HCT116 (cell line): ENCODE data around the gene NMD3. TPM values are rescaled to one million over a fixed set of nuclear protein-coding genes. Genes with fewer than 3 reads are reported as not detected.

Source experiments
- ATAC-seq: fragments of 200-7000 bp; cut with Tn5 transposase; 2 replicates; pipeline ENCODE4 v1.9.1; 2020; ENCODE audit warnings: mild to moderate bottlenecking, moderate library complexity
- BruUV-seq: library from RNA; stranded (reverse); fragments of 400-500 nt; replicated peaks from 2 replicates; lab custom pipeline; 2021; lab: Mats Ljungman, UMichigan
- CTCF ChIA-PET: fragments of 300-600 bp; sonication (Branson Sonifier 250); formaldehyde crosslinking; loops from one replicate; lab custom pipeline; 2021; ENCODE audit warnings: antibody characterized with exemption; lab: Charles Lee
- POLR2A ChIA-PET: fragments of 300-600, 350-600 bp; sonication (Branson Sonifier 250); formaldehyde crosslinking; loops from one replicate; lab custom pipeline; 2021; ENCODE audit warnings: antibody characterized with exemption; lab: Charles Lee
- RAD21 ChIA-PET, 2 experiments: fragments of 300-600 bp; sonication (Branson Sonifier 250); formaldehyde crosslinking; loops; one replicate each; lab custom pipeline; 2023; ENCODE audit warnings: low total read pairs in 2 of 2; ENCODE audit not compliant: uncharacterized antibody in 2 of 2, unreplicated experiment in 2 of 2, low non-redundant PET in 1 of 2; lab: Charles Lee
- DNase-seq: peaks from one replicate; pipeline ENCODE4 v3.0.0-alpha.2; 2010; ENCODE audit warnings: low read depth, low spot score
- H2AFZ ChIP-seq: fragments of 200-600 bp; shearing (Covaris generic), sonication (generic); 2 replicates; pipeline ENCODE4 v1.6.1; 2017; ENCODE audit warnings: low read depth, mixed run types, mixed read lengths, antibody characterized with exemption, low read length; ENCODE audit not compliant: poor library complexity, severe bottlenecking
- H3K27ac ChIP-seq: 2 replicates; pipeline ENCODE4 v1.5.1; 2012; ENCODE audit warnings: low read depth, low read length
- H3K27me3 ChIP-seq: fragments of 200-600 bp; sonication (generic); 2 replicates; pipeline ENCODE4 v1.6.1; 2016; ENCODE audit warnings: mixed run types, low read length, mixed read lengths; ENCODE audit not compliant: insufficient read depth
- H3K36me3 ChIP-seq, 2 experiments: fragments of 200-500 bp in 1 of 2; fragments of 200-600 bp in 1 of 2; sonication (Bioruptor generic) in 1 of 2; sonication (generic) in 1 of 2; 2 replicates each; pipeline versions ENCODE4 v1.5.1 to v1.6.1; 2014 to 2016; ENCODE audit warnings: low read length in 2 of 2, inconsistent platforms in 1 of 2, mixed read lengths in 1 of 2, mixed run types in 1 of 2; ENCODE audit not compliant: insufficient read depth in 2 of 2, control insufficient read depth in 1 of 2
- H3K4me1 ChIP-seq, 2 experiments: fragments of 200-600 bp in 1 of 2; sonication (generic) in 1 of 2; 2 replicates each; pipeline versions ENCODE4 v1.5.1 to v1.6.1; 2012 to 2017; ENCODE audit warnings: low read length in 2 of 2, inconsistent platforms in 1 of 2, mild to moderate bottlenecking in 1 of 2, mixed read lengths in 1 of 2, mixed run types in 1 of 2, moderate library complexity in 1 of 2; ENCODE audit not compliant: insufficient read depth in 2 of 2, control insufficient read depth in 1 of 2
- H3K4me2 ChIP-seq: fragments of 200-600 bp; sonication (generic); 2 replicates; pipeline ENCODE4 v1.6.1; 2017; ENCODE audit warnings: mixed run types, low read length, mixed read lengths
- H3K4me3 ChIP-seq, 2 experiments: fragments of 200-600 bp in 1 of 2; sonication (generic) in 1 of 2; replicated peaks in 1 of 2; 2 replicates each; pipeline ENCODE4 v1.5.1; 2011 to 2016; ENCODE audit warnings: low read length in 2 of 2, control low read depth in 1 of 2, low read depth in 1 of 2, mild to moderate bottlenecking in 1 of 2, mixed read lengths in 1 of 2, mixed run types in 1 of 2
- H3K79me2 ChIP-seq: fragments of 200-600 bp; sonication (generic); 2 replicates; pipeline ENCODE4 v1.6.1; 2017; ENCODE audit warnings: mild to moderate bottlenecking, mixed run types, low read length, moderate library complexity, mixed read lengths; ENCODE audit not compliant: insufficient read depth
- H3K9ac ChIP-seq: fragments of 200-600 bp; sonication (generic); 2 replicates; pipeline ENCODE4 v1.6.1; 2016; ENCODE audit warnings: low read length, mixed read lengths
- H3K9me2 ChIP-seq: fragments of 200-600 bp; sonication (generic), shearing (Covaris generic); 2 replicates; pipeline ENCODE4 v1.6.1; 2017; ENCODE audit warnings: mixed run types, mild to moderate bottlenecking, moderate library complexity; ENCODE audit not compliant: insufficient read depth
- H3K9me3 ChIP-seq, 2 experiments: fragments of 200-500 bp in 1 of 2; fragments of 200-600 bp in 1 of 2; sonication (Bioruptor generic) in 1 of 2; sonication (generic) in 1 of 2; 2 replicates each; pipeline ENCODE4 v1.6.1; 2014 to 2017; ENCODE audit warnings: low read length in 2 of 2, mixed read lengths in 2 of 2, inconsistent platforms in 1 of 2, low read depth in 1 of 2, mild to moderate bottlenecking in 1 of 2, mixed run types in 1 of 2, moderate library complexity in 1 of 2; ENCODE audit not compliant: control insufficient read depth in 1 of 2, insufficient read depth in 1 of 2
- H4K20me1 ChIP-seq: fragments of 200-600 bp; sonication (generic), shearing (Covaris generic); 2 replicates; pipeline ENCODE4 v1.6.1; 2017; ENCODE audit warnings: mixed run types, mild to moderate bottlenecking, moderate library complexity; ENCODE audit not compliant: insufficient read depth
- CBX3 ChIP-seq: IDR thresholded peaks from 2 replicates; pipeline ENCODE4 v1.6.1; 2012; ENCODE audit warnings: low read depth
- CEBPB ChIP-seq: IDR thresholded peaks from 2 replicates; pipeline ENCODE4 v1.6.1; 2012; ENCODE audit warnings: low read depth
- ELF1 ChIP-seq: IDR thresholded peaks from 2 replicates; pipeline ENCODE4 v1.6.1; 2012; ENCODE audit warnings: low read depth, borderline replicate concordance
- EZH2phosphoT487 ChIP-seq: fragments of 200-600 bp; IDR thresholded peaks from 2 replicates; pipeline ENCODE4 v1.6.1; 2018; ENCODE audit warnings: antibody characterized with exemption, borderline replicate concordance
- FOSL1 ChIP-seq: IDR thresholded peaks from 2 replicates; pipeline ENCODE4 v1.6.1; 2012; ENCODE audit warnings: low read depth
- JUND ChIP-seq: IDR thresholded peaks from 2 replicates; pipeline ENCODE4 v1.6.1; 2012
- POLR2AphosphoS5 ChIP-seq: IDR thresholded peaks from 2 replicates; pipeline ENCODE4 v1.6.1; 2011; ENCODE audit warnings: mild to moderate bottlenecking, low read depth, low read length, moderate library complexity
- RAD21 ChIP-seq: IDR thresholded peaks from 2 replicates; pipeline ENCODE4 v1.6.1; 2012; ENCODE audit warnings: low read depth, mild to moderate bottlenecking
- TCF7L2 ChIP-seq: IDR thresholded peaks from 2 replicates; pipeline ENCODE4 v1.7.0; 2011; ENCODE audit warnings: borderline replicate concordance, inconsistent platforms; ENCODE audit not compliant: insufficient read depth, insufficient read length; ENCODE audit errors: extremely low read depth
- YY1 ChIP-seq: IDR thresholded peaks from 2 replicates; pipeline ENCODE4 v1.6.1; 2011; ENCODE audit warnings: low read length, low read depth, moderate library complexity, mild to moderate bottlenecking; ENCODE audit not compliant: insufficient replicate concordance; ENCODE audit errors: extremely low read depth
- ZFX ChIP-seq: fragments of 450-650 bp; IDR thresholded peaks from 2 replicates; pipeline ENCODE4 v1.6.1; 2017
- ZNF274 ChIP-seq: fragments of 200-500 bp; sonication (Bioruptor generic); IDR thresholded peaks from 2 replicates; pipeline ENCODE4 v1.6.1; 2014; ENCODE audit warnings: mild to moderate bottlenecking, low read depth, low read length, inconsistent platforms
- intact Hi-C: fragments of 100-400 bp; cut with micrococcal nuclease; formaldehyde crosslinking; loops from 2 replicates; pipeline ENCODE4 v1.10.0; 2022
- total RNA-seq: library from RNA; stranded (reverse); gene quantifications from one replicate; pipeline ENCODE4 v1.2.1, GENCODE V29; 2021; ENCODE audit not compliant: unreplicated experiment
- TF ChIP-seq, protein P1 (sequence below): IDR thresholded peaks from 2 replicates; pipeline ENCODE4 v1.6.1; 2012
- TF ChIP-seq, protein P2 (sequence below): IDR thresholded peaks from 2 replicates; pipeline ENCODE4 v1.6.1; 2012
- TF ChIP-seq, protein P3 (sequence below): IDR thresholded peaks from 2 replicates; pipeline ENCODE4 v1.6.1; 2012; ENCODE audit warnings: low read depth
- TF ChIP-seq, protein P4 (sequence below), 3 experiments: fragments of 200-600 bp in 1 of 3; sonication (generic) in 1 of 3; IDR thresholded peaks in 2 of 3; conservative IDR thresholded peaks in 1 of 3; 2 replicates each; pipeline ENCODE4 v1.5.1; 2012 to 2017; ENCODE audit warnings: low read depth in 2 of 3, low read length in 2 of 3, antibody characterized with exemption in 1 of 3, borderline replicate concordance in 1 of 3, control low read depth in 1 of 3, mild to moderate bottlenecking in 1 of 3, mixed read lengths in 1 of 3, mixed run types in 1 of 3, moderate library complexity in 1 of 3; ENCODE audit not compliant: insufficient read depth in 1 of 3

Gene NMD3
- total RNA-seq, 1 experiment from 2014 or later: 85.2 TPM

DNA sequence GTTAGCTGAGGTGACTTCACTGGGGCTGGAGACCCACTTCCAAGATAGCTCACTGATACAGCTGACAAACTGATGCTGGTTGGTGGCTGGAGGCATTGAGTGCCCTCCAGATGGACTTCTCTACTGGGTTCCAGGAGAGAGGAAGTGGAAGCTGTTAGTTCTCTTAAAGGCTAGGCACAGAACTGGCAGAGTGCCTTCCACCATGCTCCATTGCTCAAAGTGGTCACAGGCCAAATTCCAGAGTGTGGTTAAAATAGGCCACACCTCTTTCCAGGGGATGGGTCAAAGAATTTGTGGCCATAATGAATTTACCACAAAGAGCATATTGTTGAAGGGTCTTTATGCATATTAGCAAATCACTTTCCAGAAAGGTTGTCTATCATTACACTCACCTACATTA, 74.2 kb downstream of the NMD3 start:
- Histone ChIP-seq H3K4me2 (no peak overlapping the region), H3K4me3 (no peak overlapping the region), H3K27ac (no peak overlapping the region), H3K9ac (no peak overlapping the region), H3K36me3 (no peaks in the 10 kb centered on the region), H3K9me2 (no peaks in the 10 kb centered on the region), H3K27me3 (no peaks in the 10 kb centered on the region), H3K79me2 (no peaks in the 10 kb centered on the region), H4K20me1 (no peaks in the 10 kb centered on the region), H3K9me3 (peaks cover 6% of the 10 kb centered on the region in 2 experiments; a peak in 2 of 4 replicates), H2AFZ (no peak overlapping the region), H3K4me1 (peaks cover 0 to 8% of the 10 kb centered on the region in 2 experiments; a peak in 1 of 4 replicates)
- TF ChIP-seq TCF7L2 (no peak), CBX3 (no peak), POLR2AphosphoS5 (no peak), JUND (no peak), CEBPB (no peak), RAD21 (no peak), ELF1 (no peak), ZFX (no peak), EZH2phosphoT487 (no peak), YY1 (no peak), ZNF274 (no peak), FOSL1 (no peak)
- TF ChIP-seq, protein P1, sequence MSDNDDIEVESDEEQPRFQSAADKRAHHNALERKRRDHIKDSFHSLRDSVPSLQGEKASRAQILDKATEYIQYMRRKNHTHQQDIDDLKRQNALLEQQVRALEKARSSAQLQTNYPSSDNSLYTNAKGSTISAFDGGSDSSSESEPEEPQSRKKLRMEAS: no peak
- TF ChIP-seq, protein P2, sequence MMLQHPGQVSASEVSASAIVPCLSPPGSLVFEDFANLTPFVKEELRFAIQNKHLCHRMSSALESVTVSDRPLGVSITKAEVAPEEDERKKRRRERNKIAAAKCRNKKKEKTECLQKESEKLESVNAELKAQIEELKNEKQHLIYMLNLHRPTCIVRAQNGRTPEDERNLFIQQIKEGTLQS: no peak
- TF ChIP-seq, protein P3, sequence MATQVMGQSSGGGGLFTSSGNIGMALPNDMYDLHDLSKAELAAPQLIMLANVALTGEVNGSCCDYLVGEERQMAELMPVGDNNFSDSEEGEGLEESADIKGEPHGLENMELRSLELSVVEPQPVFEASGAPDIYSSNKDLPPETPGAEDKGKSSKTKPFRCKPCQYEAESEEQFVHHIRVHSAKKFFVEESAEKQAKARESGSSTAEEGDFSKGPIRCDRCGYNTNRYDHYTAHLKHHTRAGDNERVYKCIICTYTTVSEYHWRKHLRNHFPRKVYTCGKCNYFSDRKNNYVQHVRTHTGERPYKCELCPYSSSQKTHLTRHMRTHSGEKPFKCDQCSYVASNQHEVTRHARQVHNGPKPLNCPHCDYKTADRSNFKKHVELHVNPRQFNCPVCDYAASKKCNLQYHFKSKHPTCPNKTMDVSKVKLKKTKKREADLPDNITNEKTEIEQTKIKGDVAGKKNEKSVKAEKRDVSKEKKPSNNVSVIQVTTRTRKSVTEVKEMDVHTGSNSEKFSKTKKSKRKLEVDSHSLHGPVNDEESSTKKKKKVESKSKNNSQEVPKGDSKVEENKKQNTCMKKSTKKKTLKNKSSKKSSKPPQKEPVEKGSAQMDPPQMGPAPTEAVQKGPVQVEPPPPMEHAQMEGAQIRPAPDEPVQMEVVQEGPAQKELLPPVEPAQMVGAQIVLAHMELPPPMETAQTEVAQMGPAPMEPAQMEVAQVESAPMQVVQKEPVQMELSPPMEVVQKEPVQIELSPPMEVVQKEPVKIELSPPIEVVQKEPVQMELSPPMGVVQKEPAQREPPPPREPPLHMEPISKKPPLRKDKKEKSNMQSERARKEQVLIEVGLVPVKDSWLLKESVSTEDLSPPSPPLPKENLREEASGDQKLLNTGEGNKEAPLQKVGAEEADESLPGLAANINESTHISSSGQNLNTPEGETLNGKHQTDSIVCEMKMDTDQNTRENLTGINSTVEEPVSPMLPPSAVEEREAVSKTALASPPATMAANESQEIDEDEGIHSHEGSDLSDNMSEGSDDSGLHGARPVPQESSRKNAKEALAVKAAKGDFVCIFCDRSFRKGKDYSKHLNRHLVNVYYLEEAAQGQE: no peak
- TF ChIP-seq, protein P4, sequence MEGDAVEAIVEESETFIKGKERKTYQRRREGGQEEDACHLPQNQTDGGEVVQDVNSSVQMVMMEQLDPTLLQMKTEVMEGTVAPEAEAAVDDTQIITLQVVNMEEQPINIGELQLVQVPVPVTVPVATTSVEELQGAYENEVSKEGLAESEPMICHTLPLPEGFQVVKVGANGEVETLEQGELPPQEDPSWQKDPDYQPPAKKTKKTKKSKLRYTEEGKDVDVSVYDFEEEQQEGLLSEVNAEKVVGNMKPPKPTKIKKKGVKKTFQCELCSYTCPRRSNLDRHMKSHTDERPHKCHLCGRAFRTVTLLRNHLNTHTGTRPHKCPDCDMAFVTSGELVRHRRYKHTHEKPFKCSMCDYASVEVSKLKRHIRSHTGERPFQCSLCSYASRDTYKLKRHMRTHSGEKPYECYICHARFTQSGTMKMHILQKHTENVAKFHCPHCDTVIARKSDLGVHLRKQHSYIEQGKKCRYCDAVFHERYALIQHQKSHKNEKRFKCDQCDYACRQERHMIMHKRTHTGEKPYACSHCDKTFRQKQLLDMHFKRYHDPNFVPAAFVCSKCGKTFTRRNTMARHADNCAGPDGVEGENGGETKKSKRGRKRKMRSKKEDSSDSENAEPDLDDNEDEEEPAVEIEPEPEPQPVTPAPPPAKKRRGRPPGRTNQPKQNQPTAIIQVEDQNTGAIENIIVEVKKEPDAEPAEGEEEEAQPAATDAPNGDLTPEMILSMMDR (IDR thresholded peaks at IDR 0.05 in 2 of 3, conservative IDR thresholded peaks at IDR 0.05 in 1 of 3; ENCODE audit: borderline replicate concordance in 1 of 3, insufficient read depth in 1 of 3, low read depth in 2 of 3, low read length in 2 of 3): no peak
- intact Hi-C loops: no loop called here
- BruUV-seq: no TSS peak
- DNase-seq (no peak), ATAC-seq (no peak)
- ChIA-PET POLR2A (no interaction called here), RAD21 (no interaction called here), CTCF (no interaction called here)
